ENCODE results near the gene ABI1. TPM values are rescaled to one million over a fixed set of nuclear protein-coding genes. Genes with fewer than 3 reads are reported as not detected.

Gene ABI1
- total and polyA plus RNA-seq, 8 donors, result 13.0 to 30.0 (median 18.2) TPM

GRCh38 chr10:26821699-26822570 is 38.8 kb downstream of the ABI1 start:
- H3K27me3 ChIP-seq, result no peaks in the 10 kb centered on the region
- intact Hi-C loops (cut with DNase I), result no loop called here
- no peaks in the 10 kb centered on the region for H3K9me3 ChIP-seq
- WGBS, 2 donors, result 91 to 92% methylated on average over 3 of the region's 3 CpGs
- no peak for FAIRE-seq
- TF ChIP-seq CTCF (IDR thresholded peaks at IDR 0.05), result no peak
- no peak for DNase-seq
- H3K4me1 ChIP-seq, result no peaks in the 10 kb centered on the region
- H3K36me3 ChIP-seq, result no peaks in the 10 kb centered on the region
- no peak overlapping the region for H3K27ac ChIP-seq
- no peak for ATAC-seq
- H3K4me3 ChIP-seq, result no peak overlapping the region

GRCh38 chr10:26815500-26815899 is 45.3 kb downstream of the ABI1 start:
- Histone ChIP-seq H3K9me3 (no peaks in the 10 kb centered on the region), H3K4me1 (no peaks in the 10 kb centered on the region), H3K36me3 (no peaks in the 10 kb centered on the region), H3K27ac (no peak overlapping the region), H3K4me3 (no peak overlapping the region), H3K27me3 (no peaks in the 10 kb centered on the region)
- no peak for ATAC-seq
- FAIRE-seq, result no peak
- TF ChIP-seq CTCF (IDR thresholded peaks at IDR 0.05), result no peak
- 95 to 100% methylated on average over 2 of the region's 2 CpGs for WGBS, 2 donors
- intact Hi-C loops (cut with DNase I), result no loop called here
- no peak for DNase-seq

GRCh38 chr10:26810435-26811026 is 50.2 kb downstream of the ABI1 start:
- FAIRE-seq, result no peak
- no peak for TF ChIP-seq CTCF (IDR thresholded peaks at IDR 0.05)
- Histone ChIP-seq H3K9me3 (no peaks in the 10 kb centered on the region), H3K4me1 (peaks cover 0 to under 1% (median 0%) of the 10 kb centered on the region in 3 donors), H3K36me3 (no peaks in the 10 kb centered on the region), H3K27me3 (no peaks in the 10 kb centered on the region), H3K27ac (no peak overlapping the region), H3K4me3 (no peak overlapping the region)
- intact Hi-C loops (cut with DNase I), result no loop called here
- ATAC-seq, result no peak
- DNase-seq, result no peak
- WGBS, 2 donors, result 89 to 94% methylated on average over 7 of the region's 7 CpGs

GRCh38 chr10:26809973-26810372 is 50.8 kb downstream of the ABI1 start:
- ATAC-seq (no peak), DNase-seq (no peak), FAIRE-seq (no peak)
- Histone ChIP-seq H3K27ac (no peak overlapping the region), H3K36me3 (no peaks in the 10 kb centered on the region), H3K4me1 (peaks cover 0 to 6% (median 5%) of the 10 kb centered on the region in 3 donors), H3K9me3 (no peaks in the 10 kb centered on the region), H3K27me3 (no peaks in the 10 kb centered on the region), H3K4me3 (no peak overlapping the region)
- intact Hi-C loops (cut with DNase I), result no loop called here
- no peak for TF ChIP-seq CTCF (IDR thresholded peaks at IDR 0.05)
- 100% methylated on average over 1 of the region's 1 CpG for WGBS, 2 donors

- WGBS, 2 donors, result 86 to 89% methylated on average over 4 of the region's 4 CpGs
- Histone ChIP-seq H3K36me3 (no peaks in the 10 kb centered on the region), H3K27ac (no peak overlapping the region), H3K4me1 (peaks cover 0 to 25% (median 25%) of the 10 kb centered on the region in 3 donors), H3K27me3 (no peaks in the 10 kb centered on the region), H3K4me3 (no peak overlapping the region), H3K9me3 (no peaks in the 10 kb centered on the region)
- no peak for FAIRE-seq
- TF ChIP-seq CTCF (IDR thresholded peaks at IDR 0.05), result no peak
- no peak for DNase-seq
- intact Hi-C loops (cut with DNase I), result no loop called here
- ATAC-seq, result no peak
These were observed 53.2 kb downstream of the ABI1 start for GRCh38 chr10:26807532-26807931.

Data from pancreas (tissue), 10 donors.